HG03159 (cell line): Measurements from ENCODE around the gene TBP.

Source experiments
- ATAC-seq: cut with Tn5 transposase; IDR thresholded peaks from one replicate; pipeline ENCODE4 v1.9.1; 2021; ENCODE audit warnings: mild to moderate bottlenecking, moderate library complexity; ENCODE audit not compliant: unreplicated experiment

The TBP gene

DNA sequence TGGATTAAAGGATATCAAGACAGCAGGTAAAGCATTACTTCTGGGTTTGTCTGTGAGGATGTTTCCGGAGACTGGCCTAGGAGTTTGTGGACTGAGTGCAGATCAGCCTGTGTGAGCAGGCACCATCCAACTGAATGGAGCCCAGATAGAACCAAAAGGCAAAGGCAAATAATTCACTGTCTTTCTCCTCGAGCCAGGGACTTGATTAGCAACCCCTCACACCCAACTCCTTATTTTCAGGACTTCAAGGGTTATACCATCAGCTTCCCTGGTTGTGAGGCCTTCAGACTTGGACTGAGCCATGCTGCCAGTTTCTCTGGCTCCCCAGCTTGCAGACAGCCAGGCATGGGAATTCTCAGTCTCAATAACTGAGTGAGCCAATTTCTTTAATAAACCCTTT, 20.4 kb upstream of the TBP start:
- no peak for ATAC-seq

DNA sequence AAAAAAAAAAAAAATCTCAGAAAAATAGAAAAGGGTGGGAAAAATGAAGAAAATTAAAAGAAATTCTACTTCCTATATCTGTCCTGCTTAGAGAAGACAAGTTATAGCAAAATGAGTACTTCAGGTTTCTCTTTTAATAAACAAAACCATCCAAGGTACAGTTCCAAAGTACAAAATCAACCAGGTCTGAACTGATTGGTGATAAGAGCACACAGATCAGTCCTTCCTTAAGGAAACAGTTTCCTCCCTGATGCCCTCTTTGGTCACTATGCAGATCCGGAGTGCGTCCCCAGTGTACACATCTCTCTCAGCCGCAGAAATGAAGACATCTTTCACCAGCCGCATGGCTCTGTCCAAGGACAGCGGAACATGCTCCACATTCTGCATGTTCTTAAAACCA, 19.2 kb upstream of the TBP start:
- no peak for ATAC-seq

- ATAC-seq, result no peak
Observed at GRCh38 chr6:170536671-170537070, 17.5 kb upstream of the TBP start.

GRCh38 chr6:170537329-170537728, 16.8 kb upstream of the TBP start:
- no peak for ATAC-seq

DNA sequence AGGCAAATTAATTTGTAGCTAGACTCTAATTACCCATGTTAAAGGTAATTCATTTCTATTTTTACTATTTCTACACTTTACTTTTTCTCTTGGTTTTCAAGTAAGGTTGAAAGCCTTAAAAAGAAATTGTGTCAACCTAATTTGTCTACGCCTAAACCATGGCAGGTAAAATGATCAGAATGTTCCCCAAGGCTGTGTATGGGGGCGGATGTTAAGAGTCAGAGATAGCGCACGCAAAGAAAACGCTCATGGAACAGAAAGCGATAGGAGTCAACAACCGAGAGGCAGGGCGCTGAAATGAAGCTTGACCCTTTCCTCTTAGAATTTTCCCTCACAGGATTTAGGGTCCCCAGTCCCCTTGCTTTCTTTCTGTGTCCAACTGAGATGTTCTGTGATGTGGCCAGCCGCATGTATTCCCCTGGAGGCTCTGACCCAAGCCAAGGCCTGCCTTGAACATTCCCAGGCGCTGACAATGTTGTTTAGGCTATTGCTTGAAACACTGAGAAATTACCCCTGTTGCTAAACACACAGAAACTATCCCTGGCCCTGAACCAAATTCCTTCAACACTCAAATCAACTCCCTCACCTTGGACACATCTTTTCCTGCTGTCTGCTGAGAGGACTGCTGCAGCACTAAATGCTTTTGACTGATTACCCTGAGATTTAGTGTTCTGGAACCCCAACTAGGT, 12.0 kb upstream of the TBP start:
- ATAC-seq, result no peak

- no peak for ATAC-seq
Observed at GRCh38 chr6:170545405-170545804, 8.8 kb upstream of the TBP start.

- peak; percentile 45 for ATAC-seq
Observed at GRCh38 chr6:170552765-170553533, 1.2 kb upstream of the TBP start, which contains the start of gene PSMB1. TSS of gene PSMB1 (minus strand) at chr6:170553307. CDS start at chr6:170553242, 65 bp downstream.

DNA sequence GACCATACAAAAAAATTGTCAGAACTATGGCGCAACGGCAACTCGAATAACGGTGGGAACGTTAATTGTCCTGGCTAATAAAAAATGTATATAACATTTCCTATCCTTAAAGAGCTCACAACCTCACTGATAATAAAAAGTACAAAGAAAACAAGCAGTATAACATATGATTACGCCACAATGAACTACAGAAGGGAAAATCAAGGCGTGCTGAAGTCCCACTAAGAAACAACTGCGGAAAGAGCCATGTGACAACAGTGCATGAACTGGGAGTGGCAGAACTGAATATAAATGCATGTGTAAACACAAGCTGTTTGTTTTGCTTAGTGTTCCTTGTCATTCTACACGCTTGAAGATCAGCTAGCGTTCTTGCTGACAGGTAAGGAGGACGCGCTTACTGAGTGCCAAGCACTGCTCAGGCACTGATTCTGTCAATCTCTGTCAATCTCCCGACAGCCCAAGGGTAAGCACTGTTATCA, 596 bp upstream of the TBP start:
- peak; percentile 43 for ATAC-seq

GRCh38 chr6:170554796-170555137, 598 bp downstream of the TBP start:
- no peak for ATAC-seq

GRCh38 chr6:170555305-170555704, 1.1 kb downstream of the TBP start:
- no peak for ATAC-seq

DNA sequence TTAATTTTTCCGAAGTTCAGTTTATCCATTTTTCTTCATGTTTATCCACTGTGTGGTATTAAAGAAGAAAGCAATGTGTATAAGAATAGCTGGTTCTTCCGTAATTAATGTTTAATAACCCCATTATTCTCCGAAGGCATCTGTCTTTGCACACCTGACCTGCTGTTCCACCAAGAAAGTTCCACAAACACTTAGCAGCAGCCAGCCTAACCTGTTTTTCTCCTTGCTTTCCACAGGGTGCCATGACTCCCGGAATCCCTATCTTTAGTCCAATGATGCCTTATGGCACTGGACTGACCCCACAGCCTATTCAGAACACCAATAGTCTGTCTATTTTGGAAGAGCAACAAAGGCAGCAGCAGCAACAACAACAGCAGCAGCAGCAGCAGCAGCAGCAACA, 7.4 kb downstream of the TBP start:
- ATAC-seq, result no peak

- ATAC-seq, result no peak
Observed at GRCh38 chr6:170564936-170565530, 10.9 kb downstream of the TBP start.

- no peak for ATAC-seq
Observed at GRCh38 chr6:170572704-170573466, 18.7 kb downstream of the TBP start.

GRCh38 chr6:170575250-170575649, 21.1 kb downstream of the TBP start:
- no peak for ATAC-seq

DNA sequence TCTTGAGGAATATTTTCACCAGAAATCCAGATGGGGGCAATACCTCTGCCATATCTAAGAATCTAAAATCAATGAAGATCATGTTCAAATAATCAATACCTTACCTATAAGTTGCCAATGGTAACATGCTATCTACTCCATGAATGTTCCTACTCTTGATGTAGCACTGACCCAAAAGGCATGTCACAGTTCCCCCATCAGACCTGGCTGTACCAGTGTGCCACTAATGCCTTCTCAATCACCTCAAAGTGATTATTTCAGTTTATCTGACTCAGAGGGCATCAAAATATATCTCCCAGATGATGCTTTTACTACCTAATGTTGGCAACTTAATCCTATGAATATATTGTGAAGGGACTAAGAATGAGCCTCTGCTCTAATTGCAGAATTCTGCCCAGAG, 24.7 kb downstream of the TBP start:
- ATAC-seq, result no peak

GRCh38 chr6:170583756-170584180, 29.6 kb downstream of the TBP start:
- no peak for ATAC-seq

GRCh38 chr6:170584181-170584953, 30.2 kb downstream of the TBP start, which contains the start of gene PDCD2:
TSS of gene PDCD2 (minus strand) at chr6:170584637. CDS start at chr6:170584581, 56 bp downstream.
- peak; percentile 97 for ATAC-seq

GRCh38 chr6:170584954-170585498, 30.9 kb downstream of the TBP start:
- no peak for ATAC-seq

DNA sequence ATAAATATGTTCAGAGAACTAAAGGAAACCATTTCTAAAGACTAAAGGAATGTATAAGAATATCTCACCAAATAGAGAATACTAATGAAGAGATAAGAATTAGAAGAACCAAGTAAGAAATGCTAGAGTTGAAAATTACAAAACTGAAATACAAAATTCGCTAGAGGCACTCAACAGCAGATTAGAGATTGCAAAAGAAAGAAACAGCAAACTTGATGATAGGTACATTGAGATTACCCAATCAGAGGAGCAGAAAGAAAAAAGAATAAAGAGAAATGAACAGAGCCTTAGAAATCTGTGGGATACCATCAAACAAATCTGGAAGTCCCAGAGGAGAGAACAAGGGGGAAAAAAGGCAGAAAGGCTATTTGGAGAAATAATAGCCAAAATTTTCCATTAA, 36.6 kb downstream of the TBP start:
- ATAC-seq, result no peak

- ATAC-seq, result no peak
Observed at GRCh38 chr6:170596426-170596825, 42.3 kb downstream of the TBP start.
